NCI-H446 (cell line): ENCODE data around the gene ERMP1.
A peak's percentile ranks its signal among the peaks of the same experiment; 100 is the strongest.
"Not testable (repeated sequence)": the region's sequence is repeated elsewhere in the genome, so short reads cannot be mapped to it uniquely, and the experiment has no call there.

Experiments
- DNase-seq, 2 experiments: peaks; one replicate each; lab custom pipeline; 2025; lab: John Stamatoyannopoulos, UW

The ERMP1 gene

GRCh38 chr9:5817862-5818261 is 15.1 kb downstream of the ERMP1 start:
- DNase-seq = no peak

DNA sequence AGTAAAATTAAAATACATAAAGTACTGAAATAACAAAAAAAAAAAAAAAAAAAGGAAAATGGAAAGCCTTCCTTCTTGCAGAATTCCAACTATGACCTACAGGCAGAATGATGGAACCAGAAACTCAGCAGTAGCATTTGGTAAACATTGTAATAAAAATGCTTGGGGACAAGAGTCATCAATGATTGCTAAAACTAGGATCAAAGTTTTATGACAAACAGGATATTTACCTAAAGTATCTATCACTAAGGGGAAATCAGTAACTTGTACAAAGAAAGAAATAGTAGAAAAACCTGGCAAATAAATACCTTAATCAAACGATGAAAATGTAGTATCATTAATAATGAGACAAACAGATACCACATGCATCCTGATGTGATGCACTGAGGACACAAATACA is 17.5 kb downstream of the ERMP1 start:
- DNase-seq = no peak

GRCh38 chr9:5813824-5814223 is 19.1 kb downstream of the ERMP1 start:
- no peak for DNase-seq

DNA sequence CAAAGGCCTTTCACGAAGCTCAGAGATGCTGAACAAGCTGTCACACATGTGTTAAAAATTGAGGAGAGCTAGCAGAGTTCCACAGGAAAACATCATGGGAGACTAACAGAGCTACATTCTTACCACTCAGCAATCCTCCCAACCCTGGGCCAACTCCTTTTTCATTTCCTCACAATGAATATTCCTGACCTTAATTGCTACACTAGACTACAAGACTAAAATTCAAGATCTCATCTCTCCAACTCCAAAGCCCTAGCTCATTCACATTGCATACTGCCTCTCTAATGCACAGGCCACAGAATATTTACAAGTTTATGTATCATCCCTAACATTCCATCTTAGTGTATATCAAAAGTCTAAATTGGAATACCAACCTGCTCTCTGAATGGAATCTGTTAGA is 21.2 kb downstream of the ERMP1 start:
- DNase-seq = no peak

DNA sequence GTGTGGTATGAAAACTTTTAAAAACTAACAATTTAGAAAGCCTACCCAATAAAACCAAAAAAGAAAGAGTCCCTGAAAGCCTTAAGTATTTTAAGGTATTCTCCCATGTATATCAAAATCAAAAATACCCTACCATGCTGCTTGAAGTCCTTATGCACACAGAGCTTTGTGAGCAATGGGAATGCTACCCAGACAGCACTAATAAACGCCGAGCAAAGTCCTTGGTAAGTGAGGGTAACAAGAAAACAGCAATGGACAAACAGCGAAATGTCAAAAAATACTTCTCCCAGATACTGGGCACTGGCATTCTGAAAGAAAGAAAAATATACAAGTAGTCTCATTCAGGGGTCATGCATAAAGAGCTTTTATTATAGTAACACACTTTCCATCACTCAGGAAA is 27.4 kb downstream of the ERMP1 start:
- no peak for DNase-seq

DNA sequence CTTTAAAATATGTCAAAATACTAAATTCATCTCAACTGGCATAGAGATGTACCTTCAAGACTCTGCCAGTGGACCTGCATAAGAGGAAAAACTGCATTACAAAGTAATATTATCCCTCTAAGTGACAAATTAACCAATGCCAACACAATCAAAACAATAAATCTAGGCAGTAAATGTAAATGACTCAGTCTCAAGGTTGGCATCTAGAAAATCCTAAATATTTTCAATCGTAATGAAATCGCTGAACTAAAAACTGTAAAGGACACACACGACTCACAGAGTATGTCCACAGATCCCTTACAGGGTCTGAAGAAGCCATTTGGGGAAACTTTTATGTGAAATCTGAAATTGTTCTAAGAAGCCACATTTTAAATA is 31.2 kb downstream of the ERMP1 start:
- no peak for DNase-seq

GRCh38 chr9:5800969-5801738 is 31.8 kb downstream of the ERMP1 start:
- no peak for DNase-seq

DNA sequence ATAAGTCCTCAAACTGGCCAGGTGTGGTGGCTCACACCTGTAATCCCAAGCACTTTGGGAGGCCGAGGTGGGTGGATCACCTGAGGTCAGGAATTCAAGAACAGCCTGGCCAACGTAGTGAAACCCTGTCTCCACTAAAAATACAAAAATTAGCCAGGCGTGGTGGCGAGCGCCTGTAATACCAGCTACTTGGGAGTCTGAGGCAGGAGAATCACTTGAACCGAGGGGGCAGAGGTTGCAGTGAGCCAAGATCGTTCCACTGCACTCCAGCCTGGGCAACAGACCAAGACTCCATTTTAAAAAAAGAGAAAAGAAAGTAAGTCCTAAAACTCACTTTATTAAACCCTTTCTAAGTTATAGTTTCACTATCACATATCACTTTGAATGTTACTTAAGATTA is 32.5 kb downstream of the ERMP1 start:
- not testable (repeated sequence) for DNase-seq

DNA sequence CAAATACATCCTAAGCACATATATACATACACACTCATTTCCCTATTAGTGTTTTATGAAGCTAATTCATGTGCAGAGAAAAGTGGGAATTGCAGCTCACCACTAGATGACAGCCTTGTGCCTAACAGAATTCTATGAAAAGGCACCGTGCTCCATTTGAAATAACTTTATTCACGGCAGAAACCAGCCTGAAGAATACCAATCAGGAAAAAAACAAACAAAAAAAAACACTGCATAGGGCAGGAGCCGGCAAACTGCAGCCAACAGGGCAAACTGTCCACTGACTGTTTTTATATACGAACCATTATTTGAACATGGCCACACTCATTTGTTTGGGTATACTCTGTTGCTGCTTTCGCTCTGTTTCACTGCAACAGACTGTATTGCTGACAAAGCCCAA is 33.6 kb downstream of the ERMP1 start:
- DNase-seq = peak; percentile 30 to 47

GRCh38 chr9:5798581-5798980 is 34.3 kb downstream of the ERMP1 start:
- DNase-seq = no peak

DNA sequence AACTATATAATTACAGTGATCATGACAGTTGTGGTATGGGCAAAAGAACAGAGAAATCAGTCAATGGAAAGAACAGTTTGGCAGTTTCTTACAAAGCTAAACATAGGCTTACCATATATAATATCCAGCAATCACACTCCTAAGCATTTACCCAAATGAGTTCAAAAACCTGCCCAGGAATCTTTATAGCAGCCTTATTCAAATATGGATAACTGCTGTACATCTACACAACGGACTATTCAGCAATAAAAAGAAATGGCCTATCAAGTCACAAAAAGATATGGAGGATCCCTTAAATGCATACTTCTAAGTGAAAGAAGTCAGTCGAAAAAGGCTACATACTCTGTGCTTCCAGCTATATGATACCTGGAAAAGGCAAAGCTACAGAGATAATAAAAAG is 36.6 kb downstream of the ERMP1 start:
- no peak for DNase-seq

GRCh38 chr9:5793812-5794211 is 39.1 kb downstream of the ERMP1 start:
- DNase-seq = no peak

DNA sequence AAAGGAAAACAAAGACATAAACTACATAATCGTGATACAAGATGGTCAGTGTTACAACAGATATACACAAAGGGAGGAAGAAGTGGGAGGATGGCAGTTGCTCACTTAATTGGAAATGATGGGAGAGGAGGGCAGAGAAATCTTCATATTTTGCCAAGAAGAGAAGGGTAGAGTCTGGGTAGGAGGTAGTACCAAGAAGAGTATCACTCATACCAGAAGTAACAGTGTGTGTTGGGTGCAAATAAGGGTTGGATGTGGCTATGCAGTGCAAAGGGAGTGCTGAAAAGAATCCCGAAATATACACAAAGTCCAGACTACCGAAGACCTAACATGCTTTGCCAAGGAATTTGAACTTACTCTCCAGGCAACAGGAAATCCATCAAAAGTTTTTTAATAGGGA is 41.0 kb downstream of the ERMP1 start:
- DNase-seq = no peak

- no peak for DNase-seq
Observed at GRCh38 chr9:5790923-5791322, 42.0 kb downstream of the ERMP1 start.

GRCh38 chr9:5789489-5789888 is 43.4 kb downstream of the ERMP1 start:
- no peak for DNase-seq

GRCh38 chr9:5787759-5788302 is 45.1 kb downstream of the ERMP1 start:
- no peak for DNase-seq

DNA sequence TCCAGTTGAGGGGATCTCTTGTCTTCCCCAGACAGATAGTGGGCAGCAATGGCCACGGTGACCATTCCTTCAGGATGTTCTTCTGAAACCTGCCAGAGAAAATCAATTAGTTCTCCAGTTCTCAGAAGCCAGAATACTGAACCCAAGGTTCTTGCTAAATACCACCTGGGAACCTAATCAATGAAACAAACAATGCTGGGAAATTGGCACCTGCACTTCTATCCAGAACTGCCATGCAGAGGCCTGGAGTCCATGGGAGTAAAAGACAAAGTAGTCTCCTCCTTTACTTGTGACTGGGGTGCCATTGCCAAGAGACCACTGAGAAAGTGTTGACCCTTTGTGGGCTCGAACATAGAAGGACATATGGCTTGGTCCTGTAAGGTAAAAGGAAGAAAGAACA is 45.7 kb downstream of the ERMP1 start:
- DNase-seq = no peak

DNA sequence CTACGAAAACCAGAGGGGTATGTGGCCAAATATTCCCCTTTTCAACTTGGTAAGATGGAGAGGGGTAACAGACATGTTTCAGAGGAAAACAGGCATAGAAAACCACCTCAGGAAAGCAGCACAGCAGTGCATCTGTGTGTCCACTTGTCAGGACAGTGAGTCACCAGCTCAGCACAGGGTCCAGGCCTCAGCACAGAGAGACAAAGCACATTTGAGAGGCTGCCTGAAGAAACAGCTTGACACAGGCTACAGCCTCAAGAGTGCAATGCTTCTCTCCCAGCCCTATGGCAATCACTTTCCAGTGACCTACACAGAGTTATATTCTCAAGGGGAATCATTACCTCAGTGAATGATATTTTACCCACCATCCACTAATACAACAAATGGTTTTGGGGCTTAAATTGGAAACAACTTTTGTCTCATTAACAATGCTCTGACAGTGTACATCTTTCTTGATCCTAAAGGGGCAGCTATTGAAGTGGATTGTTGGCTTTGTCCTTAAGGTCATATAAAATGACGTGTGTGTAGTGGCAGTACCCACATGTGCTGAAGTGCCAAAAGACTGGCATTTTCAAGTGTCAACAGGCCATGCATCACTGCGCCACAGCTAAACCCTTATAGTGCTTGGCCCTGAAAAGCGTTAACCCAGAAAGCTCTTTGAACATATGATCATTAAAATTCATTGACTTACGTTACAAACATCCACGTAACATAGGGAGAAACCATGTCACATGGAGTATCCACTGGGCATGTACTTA is 46.4 kb downstream of the ERMP1 start:
- DNase-seq = no peak

DNA sequence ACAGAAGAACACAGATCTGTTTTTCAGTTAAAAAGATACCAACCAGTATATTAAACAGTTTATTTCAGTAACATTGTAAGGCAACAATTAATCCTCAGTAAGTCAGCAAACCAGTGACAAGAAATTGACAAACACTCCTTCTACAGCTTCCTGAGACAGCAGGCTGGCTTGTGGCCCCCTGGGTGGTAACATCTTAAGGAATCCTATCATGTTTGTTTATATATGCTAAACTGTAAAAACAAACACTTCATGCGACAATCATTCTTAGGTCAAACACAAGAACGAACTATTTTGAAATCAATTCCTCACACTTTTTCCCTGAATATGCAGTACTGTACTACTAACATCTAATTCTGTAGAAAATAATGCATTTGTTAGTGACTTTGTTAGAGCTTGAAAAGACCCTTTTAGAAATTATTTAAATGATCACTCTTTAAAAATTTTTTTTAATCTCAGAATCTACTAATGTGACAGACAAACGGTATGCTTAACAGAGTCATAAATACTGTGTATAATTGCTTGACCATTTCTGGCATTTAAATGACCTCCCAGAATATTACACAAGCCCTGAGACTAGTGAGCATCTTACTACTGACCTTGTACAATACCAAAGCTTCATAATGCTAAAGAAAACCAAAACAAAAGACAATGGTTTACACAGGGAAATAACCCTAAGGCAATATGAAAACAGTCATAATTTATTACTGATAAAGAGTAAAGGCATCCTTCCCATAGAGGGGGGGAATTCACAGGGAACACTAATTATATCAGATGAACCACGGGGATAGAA is 48.2 kb downstream of the ERMP1 start:
- DNase-seq = no peak

- no peak for DNase-seq
Observed at GRCh38 chr9:5783982-5784381, 48.9 kb downstream of the ERMP1 start.

DNA sequence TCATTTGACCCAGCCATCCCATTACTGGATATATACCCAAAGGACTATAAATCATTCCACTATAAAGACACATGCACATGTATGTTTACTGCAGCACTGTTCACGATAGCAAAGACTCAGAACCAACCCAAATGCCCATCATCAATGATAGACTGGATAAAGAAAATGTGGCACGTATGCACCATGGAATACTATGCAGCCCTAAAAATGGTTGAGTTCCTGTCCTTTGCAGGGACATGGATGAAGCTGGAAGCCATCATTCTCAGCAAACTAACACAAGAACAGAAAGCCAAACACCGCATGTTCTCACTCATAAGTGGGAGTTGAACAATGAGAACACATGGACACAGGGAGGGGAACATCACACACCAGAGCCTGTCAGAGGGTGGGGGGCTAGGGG is 49.5 kb downstream of the ERMP1 start:
- not testable (repeated sequence) for DNase-seq

DNA sequence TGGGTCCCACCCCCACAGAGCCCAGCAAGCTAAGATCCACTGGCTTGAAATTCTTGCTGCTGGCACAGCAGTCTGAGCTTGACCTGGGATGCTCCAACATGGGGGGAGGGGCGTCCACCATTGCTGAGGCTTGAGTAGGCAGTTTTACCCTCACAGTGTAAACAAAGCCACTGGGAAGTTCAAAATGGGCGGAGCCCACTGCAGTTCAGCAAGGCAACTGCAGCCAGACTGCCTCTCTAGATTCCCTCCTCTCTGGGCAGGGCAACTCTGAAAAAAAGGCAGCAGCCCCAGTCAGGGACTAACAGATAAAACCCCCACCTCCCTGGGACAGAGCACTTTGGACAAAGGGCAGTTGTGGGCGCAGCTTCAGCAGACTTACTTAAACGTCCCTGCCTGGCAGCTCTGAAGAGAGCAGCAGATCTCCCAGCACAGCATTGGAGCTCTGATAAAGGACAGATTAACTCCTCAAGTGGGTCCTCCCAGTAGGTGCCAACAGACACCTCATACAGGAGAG is 53.2 kb downstream of the ERMP1 start:
- DNase-seq = not testable (repeated sequence)
